ENCODE data around the gene CACNA1C.

CACNA1C gene

DNA sequence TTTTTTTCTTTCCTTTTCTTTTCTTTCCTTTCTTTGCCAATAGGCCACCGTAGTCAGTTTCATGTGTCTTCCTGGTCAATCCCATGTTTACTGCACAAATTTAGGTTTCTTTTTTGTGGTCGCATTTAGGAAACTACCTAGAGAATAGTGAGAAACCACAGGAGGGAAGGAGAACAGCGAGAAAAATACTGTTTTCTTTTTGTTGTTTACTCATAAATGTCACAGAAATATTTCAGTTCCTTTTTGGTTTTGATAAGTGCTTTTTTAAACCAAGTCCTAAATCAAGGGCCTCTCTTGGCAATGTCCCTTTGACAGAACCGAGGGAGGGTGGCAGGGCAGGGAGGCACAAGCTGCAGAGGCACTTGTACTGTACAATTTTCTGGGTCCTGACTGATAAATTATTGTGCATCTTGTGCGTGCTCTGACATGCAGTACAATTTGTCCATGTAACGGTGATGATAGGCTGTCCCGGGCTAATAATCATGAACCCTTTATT is 326.1 kb downstream of the CACNA1C start:
- TF ChIP-seq, protein P1, sequence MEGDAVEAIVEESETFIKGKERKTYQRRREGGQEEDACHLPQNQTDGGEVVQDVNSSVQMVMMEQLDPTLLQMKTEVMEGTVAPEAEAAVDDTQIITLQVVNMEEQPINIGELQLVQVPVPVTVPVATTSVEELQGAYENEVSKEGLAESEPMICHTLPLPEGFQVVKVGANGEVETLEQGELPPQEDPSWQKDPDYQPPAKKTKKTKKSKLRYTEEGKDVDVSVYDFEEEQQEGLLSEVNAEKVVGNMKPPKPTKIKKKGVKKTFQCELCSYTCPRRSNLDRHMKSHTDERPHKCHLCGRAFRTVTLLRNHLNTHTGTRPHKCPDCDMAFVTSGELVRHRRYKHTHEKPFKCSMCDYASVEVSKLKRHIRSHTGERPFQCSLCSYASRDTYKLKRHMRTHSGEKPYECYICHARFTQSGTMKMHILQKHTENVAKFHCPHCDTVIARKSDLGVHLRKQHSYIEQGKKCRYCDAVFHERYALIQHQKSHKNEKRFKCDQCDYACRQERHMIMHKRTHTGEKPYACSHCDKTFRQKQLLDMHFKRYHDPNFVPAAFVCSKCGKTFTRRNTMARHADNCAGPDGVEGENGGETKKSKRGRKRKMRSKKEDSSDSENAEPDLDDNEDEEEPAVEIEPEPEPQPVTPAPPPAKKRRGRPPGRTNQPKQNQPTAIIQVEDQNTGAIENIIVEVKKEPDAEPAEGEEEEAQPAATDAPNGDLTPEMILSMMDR (IDR thresholded peaks at IDR 0.05; ENCODE audit: low read depth, low read length) = no peak
- TF ChIP-seq, protein P2, sequence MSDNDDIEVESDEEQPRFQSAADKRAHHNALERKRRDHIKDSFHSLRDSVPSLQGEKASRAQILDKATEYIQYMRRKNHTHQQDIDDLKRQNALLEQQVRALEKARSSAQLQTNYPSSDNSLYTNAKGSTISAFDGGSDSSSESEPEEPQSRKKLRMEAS (IDR thresholded peaks at IDR 0.05; ENCODE audit: low read depth, low read length) = no peak
- TF ChIP-seq POLR2A (IDR thresholded peaks at IDR 0.05; ENCODE audit: extremely low read depth, insufficient read length) (no peak), MYC (IDR thresholded peaks at IDR 0.05; ENCODE audit: low read depth, low read length) (no peak)
- DNase-seq (ENCODE audit: low read depth) = no peak
- H3K4me3 ChIP-seq (ENCODE audit: low read depth, low read length) = no peak overlapping the region

DNA sequence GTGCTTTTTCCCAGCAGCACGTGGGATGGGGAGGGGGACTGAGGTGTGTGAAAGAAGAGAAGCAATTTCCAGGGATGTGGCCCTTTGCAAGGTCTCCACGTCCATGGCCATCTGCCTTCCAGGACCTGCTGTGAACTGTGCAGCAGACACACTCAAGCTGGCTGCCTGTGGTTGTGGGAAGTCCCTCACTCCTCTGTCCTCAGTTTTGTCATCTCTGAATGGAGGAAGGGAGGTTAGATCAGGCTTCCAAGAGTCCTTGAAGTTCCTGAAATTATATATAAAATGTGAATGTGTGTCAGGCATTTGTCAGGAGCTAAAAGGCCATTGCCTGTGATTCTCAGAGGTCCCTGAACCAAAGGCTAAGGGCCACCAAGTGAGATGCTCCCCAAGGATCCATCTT is 328.2 kb downstream of the CACNA1C start:
- H3K4me3 ChIP-seq (ENCODE audit: low read depth, low read length) = no peak overlapping the region
- no peak for DNase-seq (ENCODE audit: low read depth)
- TF ChIP-seq, protein P1 (IDR thresholded peaks at IDR 0.05; ENCODE audit: low read depth, low read length) = no peak
- TF ChIP-seq POLR2A (IDR thresholded peaks at IDR 0.05; ENCODE audit: extremely low read depth, insufficient read length) (no peak), MYC (IDR thresholded peaks at IDR 0.05; ENCODE audit: low read depth, low read length) (no peak)
- TF ChIP-seq, protein P2 (IDR thresholded peaks at IDR 0.05; ENCODE audit: low read depth, low read length) = no peak

DNA sequence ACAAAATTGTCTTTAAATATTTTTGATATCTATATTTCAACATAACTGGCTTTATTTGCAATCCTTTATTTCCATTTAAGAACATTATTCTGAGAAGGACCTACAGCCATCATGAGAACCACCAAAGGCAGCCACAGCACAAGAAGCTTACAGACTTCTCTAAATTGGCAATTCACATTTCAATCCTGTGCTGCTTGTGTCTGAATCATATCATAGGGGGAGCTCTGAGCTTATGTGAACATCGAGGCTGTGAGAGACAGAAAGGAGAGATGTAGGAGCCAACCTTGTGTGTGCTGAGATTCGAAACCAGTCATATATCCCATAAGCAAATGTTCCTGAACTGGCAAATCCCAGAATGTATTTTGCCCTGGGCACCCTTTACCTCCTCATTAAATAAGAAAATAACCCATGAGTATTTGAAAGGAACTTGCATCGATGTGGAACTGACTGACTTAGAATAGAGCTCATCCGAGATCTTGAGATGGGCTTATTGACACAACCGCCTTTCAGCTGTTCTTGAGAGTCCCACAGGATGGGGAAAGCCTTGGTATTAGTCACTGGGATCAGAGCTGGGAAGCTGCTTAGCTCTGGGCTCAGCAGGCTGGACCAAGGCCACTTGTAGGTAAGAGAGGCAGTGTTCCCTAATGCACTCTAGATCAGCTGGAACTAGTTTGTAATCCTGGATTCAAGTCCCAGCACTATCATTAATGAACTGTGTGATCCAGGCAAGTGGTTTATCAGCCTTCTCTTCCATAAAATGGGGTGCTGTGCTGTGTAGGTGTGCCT is 329.8 kb downstream of the CACNA1C start:
- DNase-seq (ENCODE audit: low read depth) = peak; percentile 38
- H3K4me3 ChIP-seq (ENCODE audit: low read depth, low read length) = no peak overlapping the region
- TF ChIP-seq MYC (IDR thresholded peaks at IDR 0.05; ENCODE audit: low read depth, low read length) (no peak), POLR2A (IDR thresholded peaks at IDR 0.05; ENCODE audit: extremely low read depth, insufficient read length) (no peak)
- TF ChIP-seq, protein P1 (IDR thresholded peaks at IDR 0.05; ENCODE audit: low read depth, low read length) = no peak
- TF ChIP-seq, protein P2 (IDR thresholded peaks at IDR 0.05; ENCODE audit: low read depth, low read length) = no peak

DNA sequence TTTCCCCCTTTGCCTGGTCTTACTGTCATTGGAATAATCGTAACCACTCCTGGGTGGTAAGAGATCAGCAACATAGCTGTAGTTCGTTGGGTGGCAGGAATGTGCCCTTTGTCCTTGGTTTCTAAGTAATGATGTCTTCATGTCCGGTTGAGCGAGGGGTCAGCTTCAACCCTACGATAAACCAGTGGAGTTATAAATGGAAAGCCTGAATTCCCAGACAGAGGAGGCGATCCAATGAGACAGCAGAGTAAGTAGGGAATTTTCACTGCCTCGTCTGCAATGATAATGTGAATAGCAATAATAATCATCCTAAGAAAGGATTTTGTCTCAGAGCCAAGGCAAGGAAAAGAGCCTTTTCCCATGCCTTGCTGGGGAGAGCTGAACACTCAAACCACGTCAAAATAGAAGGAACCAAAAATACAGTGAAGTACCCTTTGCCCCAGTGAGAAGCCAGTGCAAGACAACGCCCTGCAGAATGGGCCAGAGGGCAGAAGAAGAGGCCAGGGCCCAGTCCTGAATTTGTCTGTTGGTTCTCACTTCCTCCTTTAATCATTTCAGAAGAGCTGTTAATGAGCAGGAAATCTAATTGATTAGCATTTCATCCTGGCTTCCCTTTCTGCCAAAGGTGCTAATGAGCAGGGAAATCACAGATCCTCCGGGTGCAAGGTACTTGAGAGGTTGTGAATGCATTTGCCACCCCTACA is 330.7 kb downstream of the CACNA1C start:
- no peak for DNase-seq (ENCODE audit: low read depth)
- TF ChIP-seq, protein P1 (IDR thresholded peaks at IDR 0.05; ENCODE audit: low read depth, low read length) = no peak
- TF ChIP-seq MYC (IDR thresholded peaks at IDR 0.05; ENCODE audit: low read depth, low read length) = no peak
- no peak for TF ChIP-seq POLR2A (IDR thresholded peaks at IDR 0.05; ENCODE audit: extremely low read depth, insufficient read length)
- TF ChIP-seq, protein P2 (IDR thresholded peaks at IDR 0.05; ENCODE audit: low read depth, low read length) = no peak
- H3K4me3 ChIP-seq (ENCODE audit: low read depth, low read length) = no peak overlapping the region

DNA sequence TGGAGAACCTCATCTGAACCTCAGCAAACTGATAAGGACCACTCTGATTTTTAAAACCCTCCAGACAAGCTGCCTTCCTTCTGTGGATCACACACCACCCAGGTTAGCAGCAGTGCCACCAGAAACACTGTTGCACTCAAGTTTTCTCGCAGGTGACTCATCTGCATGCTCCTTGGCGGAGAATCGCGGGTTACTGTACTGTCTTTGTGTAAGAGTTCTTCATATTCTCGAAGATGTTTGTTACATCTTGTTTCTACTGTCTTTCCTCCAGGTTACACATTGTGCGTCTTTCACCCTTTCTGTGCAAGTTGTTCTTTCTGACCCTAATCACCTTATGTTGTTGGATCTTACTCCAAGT is 331.2 kb downstream of the CACNA1C start:
- no peak for DNase-seq (ENCODE audit: low read depth)
- no peak overlapping the region for H3K4me3 ChIP-seq (ENCODE audit: low read depth, low read length)
- TF ChIP-seq MYC (IDR thresholded peaks at IDR 0.05; ENCODE audit: low read depth, low read length) = no peak
- TF ChIP-seq, protein P1 (IDR thresholded peaks at IDR 0.05; ENCODE audit: low read depth, low read length) = no peak
- TF ChIP-seq, protein P2 (IDR thresholded peaks at IDR 0.05; ENCODE audit: low read depth, low read length) = no peak
- TF ChIP-seq POLR2A (IDR thresholded peaks at IDR 0.05; ENCODE audit: extremely low read depth, insufficient read length) = no peak
